ENCODE results near the gene SRM.

DNA sequence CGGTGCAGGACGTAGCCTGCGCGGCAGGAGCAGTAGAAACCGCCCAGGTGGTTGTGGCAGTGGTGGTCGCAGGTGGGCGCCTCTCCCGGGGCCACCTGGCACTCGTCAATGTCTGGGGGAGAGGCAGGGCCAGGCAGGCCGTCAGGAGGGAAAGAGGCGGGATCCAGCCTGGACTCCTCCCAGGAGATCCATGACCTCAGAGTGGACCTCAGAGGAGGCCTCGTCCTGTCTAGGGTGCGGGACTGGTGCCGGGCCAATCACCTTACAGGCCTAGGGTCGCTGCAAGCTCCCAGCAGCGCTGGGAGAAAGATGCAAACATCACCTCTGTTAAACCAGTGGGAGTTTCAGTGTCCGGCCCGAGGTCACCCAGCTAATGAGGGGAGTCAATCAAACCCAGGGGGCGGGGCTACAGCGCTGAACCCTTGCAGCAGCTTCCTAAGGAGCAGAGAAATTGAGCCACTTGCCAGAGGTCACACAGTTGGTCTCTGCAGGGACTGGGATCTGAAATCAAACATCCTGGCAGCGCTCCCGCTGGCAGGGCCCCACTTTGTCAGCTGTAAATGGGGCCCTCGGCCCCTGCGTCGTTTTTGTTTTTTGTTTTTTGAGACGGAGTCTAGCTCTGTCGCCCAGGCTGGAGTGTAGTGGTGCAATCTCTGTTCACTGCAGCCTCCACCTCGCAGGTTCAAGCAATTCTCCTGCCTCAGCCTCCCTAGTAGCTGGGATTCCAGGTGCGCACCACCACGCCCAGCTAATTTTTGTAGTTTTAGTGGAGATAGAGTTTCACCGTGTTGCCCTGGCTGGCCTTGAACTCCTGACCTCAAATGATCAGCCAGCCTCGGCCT lies 14.2 kb downstream of the SRM start:
- TF ChIP-seq, protein P1, sequence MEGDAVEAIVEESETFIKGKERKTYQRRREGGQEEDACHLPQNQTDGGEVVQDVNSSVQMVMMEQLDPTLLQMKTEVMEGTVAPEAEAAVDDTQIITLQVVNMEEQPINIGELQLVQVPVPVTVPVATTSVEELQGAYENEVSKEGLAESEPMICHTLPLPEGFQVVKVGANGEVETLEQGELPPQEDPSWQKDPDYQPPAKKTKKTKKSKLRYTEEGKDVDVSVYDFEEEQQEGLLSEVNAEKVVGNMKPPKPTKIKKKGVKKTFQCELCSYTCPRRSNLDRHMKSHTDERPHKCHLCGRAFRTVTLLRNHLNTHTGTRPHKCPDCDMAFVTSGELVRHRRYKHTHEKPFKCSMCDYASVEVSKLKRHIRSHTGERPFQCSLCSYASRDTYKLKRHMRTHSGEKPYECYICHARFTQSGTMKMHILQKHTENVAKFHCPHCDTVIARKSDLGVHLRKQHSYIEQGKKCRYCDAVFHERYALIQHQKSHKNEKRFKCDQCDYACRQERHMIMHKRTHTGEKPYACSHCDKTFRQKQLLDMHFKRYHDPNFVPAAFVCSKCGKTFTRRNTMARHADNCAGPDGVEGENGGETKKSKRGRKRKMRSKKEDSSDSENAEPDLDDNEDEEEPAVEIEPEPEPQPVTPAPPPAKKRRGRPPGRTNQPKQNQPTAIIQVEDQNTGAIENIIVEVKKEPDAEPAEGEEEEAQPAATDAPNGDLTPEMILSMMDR (IDR thresholded peaks at IDR 0.05) = no peak
- TF ChIP-seq POLR2AphosphoS5 (IDR thresholded peaks at IDR 0.05) = no peak
